NCI-H748 (cell line): ENCODE results near the gene MICAL2.

Experiments used
- DNase-seq: peaks from one replicate; lab custom pipeline; 2025; ENCODE audit not compliant: unreplicated experiment; lab: John Stamatoyannopoulos, UW

Gene MICAL2

GRCh38 chr11:12075822-12076821 lies 34.3 kb upstream of the MICAL2 start:
- DNase-seq = peak; percentile 75

GRCh38 chr11:12076840-12077534 lies 33.4 kb upstream of the MICAL2 start:
- DNase-seq = no peak

- no peak for DNase-seq
Observed at GRCh38 chr11:12077535-12078280, 32.7 kb upstream of the MICAL2 start.

DNA sequence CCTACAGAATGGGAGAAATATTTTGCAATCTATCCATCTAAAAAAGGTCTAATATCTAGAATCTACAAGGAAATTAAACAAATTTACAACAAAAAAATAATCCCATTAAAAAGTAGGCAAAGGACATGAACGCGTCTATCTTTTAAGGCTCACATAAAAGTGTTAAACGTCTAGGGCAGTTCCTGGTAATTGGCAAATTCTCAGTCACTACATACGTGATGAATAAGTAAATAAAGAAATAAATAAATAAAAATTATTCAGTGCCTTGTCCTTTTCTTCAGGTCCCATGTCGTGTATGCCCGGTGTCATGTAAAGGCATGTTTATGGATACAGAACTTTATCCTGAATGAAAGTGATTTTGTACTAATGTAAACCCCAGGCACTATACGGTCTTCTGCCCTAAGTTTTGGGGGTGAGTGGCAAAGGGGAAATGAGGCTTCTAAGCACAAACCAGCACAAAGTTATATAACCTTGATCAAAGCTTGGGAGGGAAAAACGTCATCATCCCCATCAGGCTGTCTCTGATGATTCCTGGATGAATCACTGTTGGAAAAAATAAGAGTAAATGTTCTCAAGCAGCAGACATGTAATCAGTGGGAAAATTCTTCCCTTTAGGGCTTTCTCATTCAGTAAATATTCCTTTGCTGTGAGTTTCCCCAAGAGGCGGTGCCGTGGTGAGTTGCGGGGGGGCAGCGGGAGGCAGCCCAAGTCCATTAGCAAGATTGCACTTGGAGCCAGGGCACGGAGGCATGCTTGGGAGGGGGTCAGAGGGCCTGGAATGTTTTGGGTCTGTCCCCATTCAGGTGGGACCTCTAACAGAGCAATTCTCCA lies 30.4 kb upstream of the MICAL2 start:
- DNase-seq = no peak

GRCh38 chr11:12083380-12083779 lies 27.0 kb upstream of the MICAL2 start:
- DNase-seq = peak; percentile 4

DNA sequence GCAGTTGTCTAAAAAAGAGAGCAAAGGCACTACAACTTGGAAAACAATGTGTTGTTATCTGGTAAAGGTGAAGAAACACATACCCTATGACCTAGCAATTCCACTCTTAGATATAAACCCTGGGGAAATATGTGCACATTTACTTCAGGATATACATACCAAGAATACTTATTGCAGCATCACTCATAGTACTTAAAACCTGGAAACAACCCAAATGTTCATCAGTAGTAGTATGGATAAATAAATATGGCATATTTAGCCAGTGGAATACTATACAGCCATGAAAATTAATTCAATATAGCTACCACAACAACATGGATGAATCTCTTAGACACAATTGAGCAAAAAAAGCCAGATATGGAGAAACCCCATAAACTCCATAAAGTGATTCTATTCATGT lies 26.1 kb upstream of the MICAL2 start:
- DNase-seq = no peak

- no peak for DNase-seq
Observed at GRCh38 chr11:12085371-12086251, 24.8 kb upstream of the MICAL2 start.

- no peak for DNase-seq
Observed at GRCh38 chr11:12086271-12087074, 23.9 kb upstream of the MICAL2 start.

DNA sequence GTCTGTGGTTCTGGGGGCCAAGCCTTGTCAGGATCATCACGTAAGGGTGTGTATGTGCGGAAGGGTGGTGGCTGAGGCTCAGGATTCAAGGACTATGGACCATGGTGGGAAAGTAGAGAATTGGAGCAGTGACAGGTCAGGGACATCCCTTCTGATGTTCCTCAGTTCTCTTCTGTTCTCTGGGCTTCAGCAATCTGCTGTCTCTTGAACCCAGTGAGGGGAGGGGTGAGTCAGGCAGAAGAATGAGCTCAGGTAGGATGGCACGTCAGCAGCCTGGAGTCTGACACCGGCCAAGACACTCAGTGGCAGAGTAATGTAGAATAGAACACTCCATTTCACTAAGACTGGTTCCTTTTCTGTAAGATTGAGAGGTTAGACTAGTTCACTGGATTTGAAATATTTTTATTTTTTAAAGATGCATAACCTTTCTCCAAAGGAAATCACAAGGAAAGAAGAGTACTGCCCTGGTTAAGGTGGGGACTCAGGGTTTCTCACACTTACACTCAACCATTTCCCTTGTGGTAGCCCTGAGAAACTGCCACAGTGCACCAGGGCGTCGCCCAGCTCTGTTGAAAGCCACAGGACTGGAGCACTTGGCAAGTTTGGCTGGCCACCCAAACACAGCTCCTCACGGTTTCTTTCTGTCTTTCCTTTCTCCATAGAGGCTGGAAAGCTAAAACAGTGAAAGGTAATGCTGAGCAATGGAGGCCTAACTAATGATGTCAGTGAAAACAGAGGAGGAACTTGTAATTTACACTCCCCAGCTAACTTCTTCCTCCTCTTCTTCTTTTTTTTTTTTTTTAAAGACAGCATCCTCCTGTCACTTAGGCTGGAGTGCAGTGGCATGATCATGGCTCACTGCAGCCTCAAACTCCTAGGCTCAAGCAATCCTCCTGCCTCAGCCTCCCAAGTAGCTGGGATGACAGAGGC lies 23.1 kb upstream of the MICAL2 start:
- DNase-seq = peak; percentile 26

- DNase-seq = no peak
Observed at GRCh38 chr11:12088047-12088481, 22.3 kb upstream of the MICAL2 start.

DNA sequence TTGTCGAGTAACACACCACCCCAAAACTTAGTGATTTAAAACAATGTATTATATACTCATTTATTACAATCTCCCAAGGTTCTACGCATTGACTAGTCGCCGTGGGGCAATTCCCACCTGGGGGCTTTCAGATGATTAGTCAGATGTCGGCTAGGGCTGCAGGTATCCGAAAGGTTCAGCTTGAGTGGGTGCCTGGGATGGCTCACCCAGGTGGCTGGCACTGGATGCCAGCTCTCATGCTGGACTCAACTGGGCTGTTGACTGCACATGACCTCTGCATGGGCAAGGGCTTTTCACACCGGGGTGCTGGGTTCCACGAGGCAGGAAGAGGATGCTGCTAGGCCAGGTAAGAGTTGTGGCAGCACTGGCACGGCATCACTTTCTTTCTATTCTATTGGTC lies 21.9 kb upstream of the MICAL2 start:
- DNase-seq = no peak

- DNase-seq = no peak
Observed at GRCh38 chr11:12089041-12089440, 21.3 kb upstream of the MICAL2 start.

- DNase-seq = no peak
Observed at GRCh38 chr11:12089473-12089872, 20.9 kb upstream of the MICAL2 start.

DNA sequence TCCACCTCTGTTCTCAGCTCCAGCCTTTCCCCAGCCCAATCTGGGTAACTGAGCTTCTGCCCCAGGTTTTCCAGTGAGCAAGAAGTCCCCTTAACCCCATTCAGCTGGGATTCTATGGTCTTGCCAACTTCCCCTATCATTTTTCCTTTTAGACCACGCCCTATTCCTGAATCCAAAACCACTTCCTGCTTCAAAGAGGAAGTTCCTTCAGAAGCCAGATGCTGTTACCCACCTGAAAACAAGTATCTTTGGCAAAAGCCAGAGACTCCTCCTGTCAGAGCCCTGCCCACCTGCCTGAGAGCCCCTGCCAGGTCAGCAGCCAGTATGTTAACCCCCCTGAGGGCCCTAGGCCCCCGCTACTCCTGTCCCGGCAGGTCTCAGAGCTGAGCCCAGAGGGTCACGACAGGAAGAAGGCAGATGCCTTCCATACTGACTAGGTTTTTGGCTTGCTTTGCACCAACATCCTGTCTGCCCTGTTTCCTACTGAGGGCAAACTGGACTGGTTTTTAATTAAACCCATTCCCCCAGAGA lies 20.3 kb upstream of the MICAL2 start:
- DNase-seq = peak; percentile 42

- DNase-seq = peak; percentile 88
Observed at GRCh38 chr11:12090761-12091258, 19.6 kb upstream of the MICAL2 start.

DNA sequence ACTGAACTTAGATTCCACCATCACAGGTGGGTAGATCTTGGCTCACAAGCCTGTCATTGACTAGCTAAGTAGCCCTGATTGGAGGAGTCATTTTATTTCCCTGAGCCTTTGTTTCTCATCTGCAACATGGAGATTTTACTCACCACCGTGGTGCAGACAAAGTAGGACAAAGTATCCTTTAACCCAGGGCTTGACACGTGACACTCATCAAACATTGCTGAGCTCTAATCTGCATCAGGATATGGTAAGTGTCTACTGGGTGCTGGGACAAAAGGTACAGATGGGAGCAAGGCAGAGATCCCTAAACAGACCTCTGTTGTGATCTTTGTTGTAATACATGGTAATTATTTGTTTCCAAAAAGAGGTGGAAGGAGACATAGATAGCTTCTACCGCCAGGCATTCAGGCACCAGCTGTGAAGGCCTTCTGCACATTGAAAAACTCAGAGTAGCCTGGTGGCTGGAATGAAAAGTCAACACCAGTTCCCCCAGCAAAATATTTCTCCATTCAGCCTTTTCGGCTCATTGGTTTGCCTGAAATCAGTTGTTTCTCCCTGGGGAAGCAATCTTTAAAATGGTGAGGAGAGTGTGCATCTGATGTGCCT lies 18.3 kb upstream of the MICAL2 start:
- peak; percentile 56 for DNase-seq

DNA sequence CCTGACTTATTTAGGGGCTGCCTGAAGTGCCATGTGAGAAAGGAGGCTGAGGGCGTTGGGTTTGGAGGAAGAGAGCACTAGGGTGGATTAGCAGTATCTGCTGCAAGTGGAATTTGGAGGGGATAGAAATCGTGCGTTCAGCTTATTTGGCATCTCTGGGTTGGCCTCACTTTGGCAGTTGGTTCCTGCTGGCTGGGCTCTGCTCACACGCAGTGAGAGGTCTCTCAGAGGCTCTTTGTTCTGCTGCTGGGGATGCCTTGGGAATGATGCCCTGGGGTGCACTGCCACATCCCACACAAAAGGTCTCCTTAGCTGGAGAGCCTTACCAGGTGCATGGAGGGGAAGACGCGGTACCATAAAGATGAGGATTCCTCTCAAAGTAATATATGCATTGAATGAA lies 17.7 kb upstream of the MICAL2 start:
- DNase-seq = peak; percentile 29
